ENCODE results near the gene CHAF1B.

The CHAF1B gene

GRCh38 chr21:36428761-36429432 lies 43.7 kb downstream of the CHAF1B start:
- no peak for DNase-seq

DNA sequence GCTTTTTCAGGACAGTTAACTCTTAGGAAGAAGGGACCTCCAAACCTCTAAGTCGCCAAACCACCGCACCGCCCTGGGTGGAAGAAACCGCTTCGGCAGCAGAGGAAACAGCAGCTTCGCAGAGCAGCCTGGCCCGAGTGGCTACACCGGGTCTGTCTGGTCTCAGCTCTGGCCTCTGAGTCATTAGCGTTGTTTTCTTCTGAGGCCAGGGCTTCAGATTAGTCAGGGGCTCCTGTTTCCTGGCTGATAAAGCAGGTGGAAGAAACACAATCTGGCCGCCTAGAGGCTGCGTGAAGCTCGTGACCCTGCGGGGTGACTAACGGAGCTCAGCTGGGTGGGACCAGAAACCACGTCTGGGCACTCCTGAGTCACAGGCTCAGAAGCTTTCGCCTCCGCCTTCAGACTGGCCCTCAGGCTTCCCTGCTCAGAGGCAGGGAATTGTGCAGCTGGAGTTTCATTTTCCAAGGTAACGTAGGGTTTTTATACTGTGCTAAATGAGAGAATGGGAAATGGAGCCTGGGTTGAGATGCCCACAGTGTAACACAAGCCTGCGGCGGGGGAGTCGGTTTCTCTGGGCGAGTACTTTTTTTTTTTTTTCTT lies 44.9 kb downstream of the CHAF1B start:
- DNase-seq, result peak; percentile 98

DNA sequence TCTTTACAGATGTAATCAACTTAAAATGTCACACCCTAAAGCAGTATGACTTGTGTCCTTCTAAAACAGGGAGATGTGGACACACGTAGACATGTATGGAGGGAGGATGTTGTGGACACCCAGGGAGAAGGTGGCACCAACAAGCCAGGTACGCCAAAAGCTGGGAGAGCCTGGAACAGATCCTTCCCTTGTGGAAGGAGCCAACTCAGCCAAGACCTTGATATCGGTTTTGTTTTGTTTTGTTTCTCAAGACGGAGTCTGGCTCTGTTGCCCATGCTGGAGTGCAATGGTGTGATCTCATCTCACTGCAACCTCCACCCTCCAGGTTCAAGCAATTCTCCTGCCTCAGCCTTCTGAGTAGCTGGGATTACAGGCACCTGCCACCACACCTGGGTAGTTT lies 45.6 kb downstream of the CHAF1B start:
- no peak for DNase-seq

DNA sequence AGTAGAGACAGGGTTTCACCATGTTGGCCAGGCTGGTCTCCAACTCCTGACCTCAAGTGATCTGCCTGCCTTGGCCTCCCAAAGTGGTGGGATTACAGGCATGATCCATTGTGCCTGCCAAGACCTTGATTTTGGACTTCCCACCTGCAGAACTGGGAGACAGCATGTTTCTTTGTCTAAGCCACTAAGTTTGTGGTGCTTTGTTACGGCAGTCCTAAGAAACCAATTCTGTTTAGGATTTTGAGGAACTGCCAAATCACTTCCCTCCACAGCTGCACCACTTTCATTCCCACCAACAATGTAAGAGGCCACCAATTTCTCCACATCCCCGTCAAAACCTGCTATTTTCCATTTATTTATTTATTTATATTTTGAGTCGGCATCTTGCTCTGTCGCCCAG lies 46.1 kb downstream of the CHAF1B start:
- DNase-seq, result no peak

- DNase-seq, result no peak
These were observed 48.0 kb downstream of the CHAF1B start for GRCh38 chr21:36433059-36433709.

- DNase-seq, result no peak
These were observed 49.0 kb downstream of the CHAF1B start for GRCh38 chr21:36434144-36434543.

- DNase-seq, result no peak
These were observed 51.9 kb downstream of the CHAF1B start for GRCh38 chr21:36436829-36437744.

DNA sequence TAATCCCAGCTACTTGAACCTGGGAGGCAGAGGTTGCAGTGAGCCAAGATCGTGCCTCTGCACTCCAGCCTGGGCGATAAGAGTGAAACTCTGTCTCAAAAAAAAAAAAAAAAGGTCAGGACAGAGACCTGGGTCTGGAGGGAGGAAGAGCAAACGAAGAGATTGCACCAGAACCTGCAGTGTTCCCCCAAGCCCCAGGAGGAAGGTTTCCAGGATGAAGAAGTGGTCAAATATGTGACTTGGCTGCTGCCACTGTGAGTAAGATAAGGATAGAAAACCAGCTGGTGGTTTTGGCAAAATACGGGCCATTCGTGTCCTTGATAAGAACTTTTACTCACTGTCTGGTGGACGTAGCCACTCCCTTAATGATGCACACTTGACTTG lies 52.5 kb downstream of the CHAF1B start:
- peak; percentile 88 for DNase-seq

DNA sequence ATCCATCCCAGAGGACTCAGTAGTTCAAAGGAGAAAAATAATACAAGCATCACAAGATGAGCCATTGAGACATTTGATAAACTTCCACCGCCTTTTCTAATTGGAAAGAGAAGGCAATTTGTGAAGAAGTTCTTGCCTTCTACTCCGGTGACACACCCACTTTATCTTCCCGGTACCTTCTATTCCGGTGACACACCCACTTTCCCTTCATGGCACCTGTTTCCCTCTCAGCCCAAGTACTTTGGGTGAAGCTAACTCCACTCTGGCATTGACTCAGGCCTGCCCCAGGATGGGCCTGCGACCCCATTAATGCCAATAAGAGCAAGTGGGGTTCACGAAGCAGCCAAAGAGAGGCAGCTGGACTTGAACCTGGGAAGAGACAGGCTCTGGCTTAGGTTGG lies 56.5 kb downstream of the CHAF1B start:
- DNase-seq, result no peak

GRCh38 chr21:36446301-36446700 lies 61.1 kb downstream of the CHAF1B start:
- no peak for DNase-seq

GRCh38 chr21:36450511-36450910 lies 65.3 kb downstream of the CHAF1B start:
- peak; percentile 62 for DNase-seq

DNA sequence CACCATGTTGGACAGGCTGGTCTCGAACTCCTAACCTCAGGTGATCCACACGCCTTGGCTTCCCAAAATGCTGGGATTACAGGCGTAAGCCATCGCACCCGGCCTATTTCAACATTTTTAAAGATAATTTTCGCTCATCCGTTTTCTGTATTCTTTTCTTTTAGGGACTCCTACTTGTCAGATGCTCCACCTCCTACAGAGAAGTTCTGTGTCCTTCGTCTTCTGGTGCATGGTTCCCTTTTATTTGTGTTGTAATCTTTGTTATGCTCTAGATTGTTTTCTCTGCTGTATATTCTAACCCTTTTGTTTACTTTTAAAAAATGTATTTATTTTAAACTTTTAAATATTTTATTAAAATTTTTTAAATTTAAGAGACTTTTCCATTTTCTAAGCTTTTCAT lies 66.3 kb downstream of the CHAF1B start:
- no peak for DNase-seq

- DNase-seq, result no peak
These were observed 67.2 kb downstream of the CHAF1B start for GRCh38 chr21:36452281-36452825.

- DNase-seq, result no peak
These were observed 68.9 kb downstream of the CHAF1B start for GRCh38 chr21:36454093-36454531.

GRCh38 chr21:36454706-36455105 lies 69.5 kb downstream of the CHAF1B start:
- DNase-seq, result no peak

- no peak for DNase-seq
These were observed 71.7 kb downstream of the CHAF1B start for GRCh38 chr21:36456729-36457414.

DNA sequence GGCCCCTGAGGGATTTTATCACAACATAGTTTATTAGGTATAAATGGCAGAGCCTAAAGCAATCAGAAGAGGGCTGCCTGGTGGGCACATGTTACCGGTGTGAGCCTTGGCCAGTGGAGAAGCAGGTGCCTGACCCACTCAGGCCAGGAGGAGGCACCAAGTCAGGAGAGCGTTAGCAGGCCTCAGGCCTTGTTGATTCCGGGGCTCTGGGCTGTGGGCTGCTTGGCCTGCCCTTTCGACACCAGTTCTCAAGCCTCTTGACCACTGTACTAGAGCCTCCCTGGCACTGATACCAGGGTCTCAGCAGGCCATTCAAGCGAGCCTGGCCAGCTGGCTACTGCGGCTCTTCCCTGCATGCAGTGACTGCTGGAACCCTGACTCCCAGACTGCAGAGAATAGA lies 73.9 kb downstream of the CHAF1B start:
- DNase-seq, result no peak

DNA sequence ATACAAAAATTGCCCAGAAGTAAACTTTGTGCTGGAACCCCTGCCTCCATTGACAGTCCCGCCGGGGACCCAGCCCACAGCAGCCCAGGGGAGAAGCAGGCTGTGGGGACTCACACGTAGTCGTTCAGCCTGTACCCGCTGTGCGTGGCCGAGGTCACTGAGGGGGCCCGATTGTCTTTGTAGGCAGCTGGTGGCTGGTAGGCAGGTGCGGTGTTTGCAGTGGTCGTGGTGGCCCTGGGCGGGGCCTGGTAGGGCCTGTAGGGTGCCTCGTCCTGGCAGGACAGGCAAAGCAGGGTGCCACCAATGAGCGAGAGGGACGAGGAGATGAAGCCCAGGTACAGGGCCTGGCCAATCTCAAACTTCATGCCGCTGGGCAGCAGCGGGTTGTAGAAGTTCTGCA lies 75.7 kb downstream of the CHAF1B start:
- DNase-seq, result no peak

DNA sequence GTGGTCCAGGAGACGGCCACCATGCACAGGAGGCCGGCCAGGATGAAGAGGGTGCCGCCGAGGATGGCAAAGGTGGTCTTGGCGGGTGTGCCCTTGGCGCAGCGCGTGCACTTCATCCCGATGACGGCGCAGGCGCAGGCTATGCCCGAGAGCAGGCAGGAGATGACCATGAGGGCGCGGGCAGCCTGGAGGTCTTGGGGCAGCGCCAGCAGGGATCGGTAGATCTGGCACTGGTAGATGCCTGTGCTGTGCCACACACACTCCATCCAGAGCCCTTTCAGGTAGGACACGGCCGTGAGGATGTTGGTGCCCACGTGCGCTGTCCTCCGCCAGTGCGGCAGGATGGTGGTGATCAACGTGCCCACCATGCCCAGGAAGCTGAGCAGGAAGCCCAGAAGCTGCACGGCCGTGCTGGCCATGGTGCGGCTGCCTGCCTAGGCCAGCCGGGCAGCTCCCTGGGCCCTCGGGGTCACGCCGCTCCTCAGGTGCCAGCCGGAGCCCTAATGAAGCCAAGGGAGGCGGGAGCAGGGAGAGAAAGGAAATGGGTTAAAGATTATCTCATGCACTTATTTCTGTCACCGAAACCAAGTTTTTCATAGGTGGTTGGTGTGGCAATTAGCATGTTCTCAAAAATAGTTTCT lies 76.2 kb downstream of the CHAF1B start:
- DNase-seq, result no peak

DNA sequence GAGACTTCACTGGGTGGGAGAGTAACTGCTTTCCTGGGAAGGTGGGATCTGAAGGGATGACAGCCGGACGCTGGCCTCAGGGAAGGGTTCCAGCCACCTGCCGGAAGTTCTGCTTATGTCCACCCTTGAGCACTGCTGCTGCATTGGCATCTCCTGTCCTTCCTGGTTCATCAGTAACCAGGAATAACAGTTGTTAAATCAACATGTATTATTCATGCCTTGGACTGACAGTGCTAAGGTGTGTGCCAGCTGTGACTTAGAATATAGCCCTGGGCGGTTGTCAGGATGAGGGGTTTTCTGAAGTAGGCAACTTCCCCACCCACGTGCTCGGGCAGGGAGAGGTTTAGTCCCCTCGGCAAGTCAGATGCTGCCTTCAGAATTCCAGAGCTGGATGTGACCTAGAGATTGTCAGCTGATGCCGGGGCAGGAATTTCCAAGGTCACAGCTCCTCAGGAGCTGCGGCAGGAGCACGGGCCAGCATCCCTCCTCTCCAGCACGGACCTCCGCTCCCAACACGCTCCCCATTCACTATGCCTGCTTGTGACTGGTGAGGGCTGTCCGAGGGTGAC lies 76.8 kb downstream of the CHAF1B start:
- no peak for DNase-seq

- DNase-seq, result no peak
These were observed 78.0 kb downstream of the CHAF1B start for GRCh38 chr21:36463204-36463603.

Measured in fibroblast of skin of abdomen (primary cell).